IPS-11a (cell line): ENCODE data around the gene PDE3B.
"Not testable (repeated sequence)": the region's sequence is repeated elsewhere in the genome, so short reads cannot be mapped to it uniquely, and the experiment has no call there.

ENCODE experiments used
- H3K4me3 ChIP-seq: one replicate; pipeline ENCODE4 v1.5.1; 2013; ENCODE audit warnings: low read depth, low read length, control low read depth

Gene PDE3B

GRCh38 chr11:14643697-14644225, at the start of gene PDE3B:
Gene PDE3B (plus strand): TSS chr11:14643804. CDS start chr11:14644076, 272 bp downstream.
- H3K4me3 ChIP-seq = peak within 1 kb of the TSS; percentile 72

- H3K4me3 ChIP-seq = not testable (repeated sequence)
Observed at GRCh38 chr11:14595261-14595660, 48.3 kb upstream of the PDE3B start.

GRCh38 chr11:14607713-14608112, 35.9 kb upstream of the PDE3B start:
- no peak overlapping the region for H3K4me3 ChIP-seq

GRCh38 chr11:14609902-14610301, 33.7 kb upstream of the PDE3B start:
- H3K4me3 ChIP-seq = no peak overlapping the region

GRCh38 chr11:14611939-14612338, 31.7 kb upstream of the PDE3B start:
- H3K4me3 ChIP-seq = no peak overlapping the region

- H3K4me3 ChIP-seq = no peak overlapping the region
Observed at GRCh38 chr11:14612694-14613093, 30.9 kb upstream of the PDE3B start.

- H3K4me3 ChIP-seq = no peak overlapping the region
Observed at GRCh38 chr11:14614091-14614622, 29.4 kb upstream of the PDE3B start.

GRCh38 chr11:14617241-14618027, 26.2 kb upstream of the PDE3B start:
- H3K4me3 ChIP-seq = no peak overlapping the region

GRCh38 chr11:14618060-14618459, 25.5 kb upstream of the PDE3B start:
- H3K4me3 ChIP-seq = no peak overlapping the region

- H3K4me3 ChIP-seq = no peak overlapping the region
Observed at GRCh38 chr11:14619603-14620531, 23.7 kb upstream of the PDE3B start.

GRCh38 chr11:14622223-14622954, 21.2 kb upstream of the PDE3B start:
- H3K4me3 ChIP-seq = no peak overlapping the region

GRCh38 chr11:14623036-14623435, 20.6 kb upstream of the PDE3B start:
- no peak overlapping the region for H3K4me3 ChIP-seq

GRCh38 chr11:14625586-14626205, 17.9 kb upstream of the PDE3B start:
- H3K4me3 ChIP-seq = no peak overlapping the region

GRCh38 chr11:14626650-14627049, 17.0 kb upstream of the PDE3B start:
- no peak overlapping the region for H3K4me3 ChIP-seq

- H3K4me3 ChIP-seq = not testable (repeated sequence)
Observed at GRCh38 chr11:14633506-14634224, 9.9 kb upstream of the PDE3B start.

GRCh38 chr11:14634813-14635212, 8.8 kb upstream of the PDE3B start:
- no peak overlapping the region for H3K4me3 ChIP-seq

- no peak overlapping the region for H3K4me3 ChIP-seq
Observed at GRCh38 chr11:14635546-14635945, 8.1 kb upstream of the PDE3B start.

- H3K4me3 ChIP-seq = no peak overlapping the region
Observed at GRCh38 chr11:14636119-14636518, 7.5 kb upstream of the PDE3B start.

- no peak overlapping the region for H3K4me3 ChIP-seq
Observed at GRCh38 chr11:14637868-14638409, 5.7 kb upstream of the PDE3B start.
